WI38 (cell line): Measurements from ENCODE around the gene DNAJC3.

ENCODE experiments used
- H3K4me3 ChIP-seq: 2 replicates; pipeline ENCODE4 v1.5.1; 2011; ENCODE audit warnings: low read depth, mild to moderate bottlenecking, control low read depth, low read length
- CTCF ChIP-seq: IDR thresholded peaks from 2 replicates; pipeline ENCODE4 v1.5.1; 2012; ENCODE audit warnings: low read depth, mild to moderate bottlenecking, control low read depth, low read length

DNAJC3 gene

GRCh38 chr13:95697052-95697680 lies 20.2 kb downstream of the DNAJC3 start:
- H3K4me3 ChIP-seq: no peak overlapping the region
- TF ChIP-seq CTCF: no peak

GRCh38 chr13:95698047-95698749 lies 21.3 kb downstream of the DNAJC3 start:
- peak; percentile 10; the same call in 1 of the 2 replicates for TF ChIP-seq CTCF
- H3K4me3 ChIP-seq: no peak overlapping the region

DNA sequence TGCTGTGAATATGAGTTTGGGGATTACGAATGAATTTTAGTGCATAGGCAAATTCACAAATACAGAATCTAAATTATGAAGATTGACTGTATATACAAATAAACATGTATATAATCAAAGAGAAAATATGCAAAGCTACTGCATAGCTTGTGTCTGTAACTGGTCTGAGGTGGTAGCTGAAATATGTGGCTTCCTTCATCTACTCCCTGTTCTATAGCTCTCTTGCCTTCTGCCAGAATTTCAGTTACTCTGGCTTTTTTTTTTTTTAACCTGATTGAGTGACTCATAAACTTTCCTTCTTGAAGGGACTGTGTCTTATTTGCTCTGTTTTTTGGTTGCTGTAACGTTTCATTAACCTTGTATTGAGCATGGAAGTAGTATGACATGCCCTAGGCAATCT lies 26.6 kb downstream of the DNAJC3 start:
- TF ChIP-seq CTCF: no peak
- no peak overlapping the region for H3K4me3 ChIP-seq

DNA sequence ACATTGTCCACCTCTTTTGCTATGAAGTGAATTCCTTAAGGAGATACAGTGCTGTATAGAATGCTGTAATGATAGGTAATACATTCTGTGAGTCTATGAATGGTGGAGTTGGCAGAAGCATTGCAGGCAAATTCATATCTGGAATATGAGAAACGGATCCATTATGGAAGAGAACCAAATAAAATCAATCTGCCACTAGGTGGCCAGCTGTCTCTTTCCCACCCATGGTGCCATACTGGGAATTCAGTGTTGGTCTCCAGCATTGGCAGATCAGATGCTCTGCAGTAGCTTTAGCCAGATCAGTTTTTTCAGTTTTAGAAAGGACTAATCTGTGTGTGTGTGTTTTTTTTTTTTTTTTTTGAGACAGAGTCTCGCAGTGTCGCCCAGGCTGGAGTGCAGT lies 27.6 kb downstream of the DNAJC3 start:
- H3K4me3 ChIP-seq: no peak overlapping the region
- no peak for TF ChIP-seq CTCF

- no peak overlapping the region for H3K4me3 ChIP-seq
- TF ChIP-seq CTCF: no peak
Observed at GRCh38 chr13:95706356-95706755, 29.4 kb downstream of the DNAJC3 start.

- no peak overlapping the region for H3K4me3 ChIP-seq
- TF ChIP-seq CTCF: no peak
Observed at GRCh38 chr13:95707035-95707434, 30.1 kb downstream of the DNAJC3 start.
